Endothelial cell of umbilical vein (primary cell): ENCODE results near the gene GNPAT.

ENCODE experiments used
- EZH2 ChIP-seq: IDR thresholded peaks from 2 replicates; pipeline ENCODE4 v1.6.1; 2012; ENCODE audit warnings: borderline replicate concordance, low read depth, mild to moderate bottlenecking, moderate library complexity, low read length, inconsistent platforms; ENCODE audit not compliant: severe bottlenecking
- FOS ChIP-seq: IDR thresholded peaks from 2 replicates; pipeline ENCODE4 v1.6.1; 2011; ENCODE audit warnings: mild to moderate bottlenecking, low read length, moderate library complexity, borderline replicate concordance; ENCODE audit not compliant: insufficient read depth
- POLR2A ChIP-seq: IDR thresholded peaks from 2 replicates; pipeline ENCODE4 v1.6.1; 2012; ENCODE audit warnings: low read depth, mild to moderate bottlenecking, control low read depth, low read length
- POLR2AphosphoS5 ChIP-seq: IDR thresholded peaks from 2 replicates; pipeline ENCODE4 v1.6.1; 2012; ENCODE audit warnings: low read depth, mild to moderate bottlenecking, control low read depth, low read length, moderate library complexity; ENCODE audit not compliant: insufficient read depth
- TF ChIP-seq, protein P1 (sequence below), 2 donors: IDR thresholded peaks; 1 replicate in 1 of 2; 2 replicates in 1 of 2; pipeline ENCODE4 v1.5.1; 2011; ENCODE audit warnings: low read length in 2 of 2, mild to moderate bottlenecking in 2 of 2, moderate library complexity in 2 of 2, control low read depth in 1 of 2, inconsistent platforms in 1 of 2, low read depth in 1 of 2; ENCODE audit not compliant: insufficient read depth in 1 of 2; ENCODE audit errors: extremely low read depth in 1 of 2

DNA sequence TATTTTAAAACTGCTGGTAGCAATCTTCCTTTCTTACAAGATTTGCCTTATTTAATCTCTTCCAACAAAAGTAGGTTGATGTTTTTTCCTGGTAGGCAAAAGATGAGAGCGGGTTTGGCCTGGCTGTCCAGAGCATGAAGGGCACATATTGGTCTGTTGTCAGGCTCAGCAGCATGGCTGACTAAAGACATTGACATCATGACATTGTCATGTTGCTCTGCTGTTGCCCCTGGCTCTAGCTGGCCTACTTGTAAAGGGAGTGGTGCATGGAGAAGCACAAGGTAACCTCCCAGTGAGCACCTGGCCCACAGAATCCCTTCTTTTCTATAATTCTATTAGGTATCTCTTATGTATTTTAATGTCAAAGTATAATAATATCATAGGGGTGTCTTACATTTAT is 23.6 kb downstream of the GNPAT start:
- TF ChIP-seq, protein P1, sequence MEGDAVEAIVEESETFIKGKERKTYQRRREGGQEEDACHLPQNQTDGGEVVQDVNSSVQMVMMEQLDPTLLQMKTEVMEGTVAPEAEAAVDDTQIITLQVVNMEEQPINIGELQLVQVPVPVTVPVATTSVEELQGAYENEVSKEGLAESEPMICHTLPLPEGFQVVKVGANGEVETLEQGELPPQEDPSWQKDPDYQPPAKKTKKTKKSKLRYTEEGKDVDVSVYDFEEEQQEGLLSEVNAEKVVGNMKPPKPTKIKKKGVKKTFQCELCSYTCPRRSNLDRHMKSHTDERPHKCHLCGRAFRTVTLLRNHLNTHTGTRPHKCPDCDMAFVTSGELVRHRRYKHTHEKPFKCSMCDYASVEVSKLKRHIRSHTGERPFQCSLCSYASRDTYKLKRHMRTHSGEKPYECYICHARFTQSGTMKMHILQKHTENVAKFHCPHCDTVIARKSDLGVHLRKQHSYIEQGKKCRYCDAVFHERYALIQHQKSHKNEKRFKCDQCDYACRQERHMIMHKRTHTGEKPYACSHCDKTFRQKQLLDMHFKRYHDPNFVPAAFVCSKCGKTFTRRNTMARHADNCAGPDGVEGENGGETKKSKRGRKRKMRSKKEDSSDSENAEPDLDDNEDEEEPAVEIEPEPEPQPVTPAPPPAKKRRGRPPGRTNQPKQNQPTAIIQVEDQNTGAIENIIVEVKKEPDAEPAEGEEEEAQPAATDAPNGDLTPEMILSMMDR (IDR thresholded peaks at IDR 0.05; ENCODE audit: extremely low read depth in 1 of 2, insufficient read depth in 1 of 2, low read depth in 1 of 2, low read length in 2 of 2): no peak
- TF ChIP-seq EZH2 (no peak), POLR2AphosphoS5 (no peak), POLR2A (no peak), FOS (no peak)
